ENCODE data around the gene CYGB.
"Not testable (repeated sequence)": the region's sequence is repeated elsewhere in the genome, so short reads cannot be mapped to it uniquely, and the experiment has no call there.

Gene CYGB

GRCh38 chr17:76567634-76568432, 30.3 kb upstream of the CYGB start:
- DNase-seq (ENCODE audit: low read depth in 2 of 2) = no peak

GRCh38 chr17:76566988-76567431, 29.5 kb upstream of the CYGB start:
- no peak for DNase-seq (ENCODE audit: low read depth in 2 of 2)

GRCh38 chr17:76566613-76566943, 29.1 kb upstream of the CYGB start:
- no peak for DNase-seq (ENCODE audit: low read depth in 2 of 2)

GRCh38 chr17:76565728-76566612, 28.5 kb upstream of the CYGB start:
- DNase-seq (ENCODE audit: low read depth in 2 of 2) = no peak

GRCh38 chr17:76564991-76565727, 27.6 kb upstream of the CYGB start:
- DNase-seq (ENCODE audit: low read depth in 2 of 2) = not testable (repeated sequence)

GRCh38 chr17:76563359-76563758, 25.9 kb upstream of the CYGB start:
- DNase-seq (ENCODE audit: low read depth in 2 of 2) = not testable (repeated sequence)

- no peak for DNase-seq (ENCODE audit: low read depth in 2 of 2)
Measured at GRCh38 chr17:76562734-76563148, 25.2 kb upstream of the CYGB start.

GRCh38 chr17:76561799-76562268, 24.3 kb upstream of the CYGB start:
- DNase-seq (ENCODE audit: low read depth in 2 of 2) = no peak

- DNase-seq (ENCODE audit: low read depth in 2 of 2) = no peak
Measured at GRCh38 chr17:76561332-76561731, 23.8 kb upstream of the CYGB start.

- no peak for DNase-seq (ENCODE audit: low read depth in 2 of 2)
Measured at GRCh38 chr17:76560877-76561221, 23.3 kb upstream of the CYGB start.

GRCh38 chr17:76560036-76560876, 22.7 kb upstream of the CYGB start:
- no peak for DNase-seq (ENCODE audit: low read depth in 2 of 2)

- not testable (repeated sequence) for DNase-seq (ENCODE audit: low read depth in 2 of 2)
Measured at GRCh38 chr17:76559460-76559859, 22.0 kb upstream of the CYGB start.

GRCh38 chr17:76558198-76559095, 20.9 kb upstream of the CYGB start:
- DNase-seq (ENCODE audit: low read depth in 2 of 2) = no peak

GRCh38 chr17:76557368-76558197, 20.1 kb upstream of the CYGB start:
- peak; percentile 90 for DNase-seq (ENCODE audit: low read depth in 2 of 2)

- no peak for DNase-seq (ENCODE audit: low read depth in 2 of 2)
Measured at GRCh38 chr17:76556765-76557367, 19.4 kb upstream of the CYGB start.

GRCh38 chr17:76554131-76554530, 16.6 kb upstream of the CYGB start:
- no peak for DNase-seq (ENCODE audit: low read depth in 2 of 2)

- DNase-seq (ENCODE audit: low read depth in 2 of 2) = no peak
Measured at GRCh38 chr17:76553178-76553908, 15.8 kb upstream of the CYGB start.

- no peak for DNase-seq (ENCODE audit: low read depth in 2 of 2)
Measured at GRCh38 chr17:76551685-76552084, 14.2 kb upstream of the CYGB start.

Data from stimulated activated CD8-positive, alpha-beta memory T cell treated with anti-CD3 and anti-CD28 coated beads, Interleukin-15, amount 100 ng/mL, for 48 hours (primary cell).